Ishikawa (cell line): ENCODE results near the gene CHEK2.

Source experiments
- EP300 ChIP-seq: IDR thresholded peaks from 2 replicates; pipeline ENCODE4 v1.6.1; 2012; ENCODE audit warnings: borderline replicate concordance
- RAD21 ChIP-seq: IDR thresholded peaks from 2 replicates; pipeline ENCODE4 v1.6.1; 2012; ENCODE audit warnings: low read depth
- REST ChIP-seq: IDR thresholded peaks from 2 replicates; pipeline ENCODE4 v1.6.1; 2012; ENCODE audit warnings: low read depth, mild to moderate bottlenecking
- TAF1 ChIP-seq: IDR thresholded peaks from 2 replicates; pipeline ENCODE4 v1.6.1; 2012; ENCODE audit warnings: low read depth, mild to moderate bottlenecking
- TEAD4 ChIP-seq: IDR thresholded peaks from 2 replicates; pipeline ENCODE4 v1.6.1; 2012
- ZBTB7A ChIP-seq: IDR thresholded peaks from 2 replicates; pipeline ENCODE4 v1.6.1; 2012; ENCODE audit warnings: low read depth
- TF ChIP-seq, protein P1 (sequence below): IDR thresholded peaks from 2 replicates; pipeline ENCODE4 v1.6.1; 2012

- TF ChIP-seq EP300 (no peak), TAF1 (peak; percentile 78; the same call in 1 of the 2 replicates), ZBTB7A (0 out of 2 replicates have a peak, but pooled peaks have one; percentile 53), RAD21 (no peak), REST (no peak), TEAD4 (no peak)
- TF ChIP-seq, protein P1, sequence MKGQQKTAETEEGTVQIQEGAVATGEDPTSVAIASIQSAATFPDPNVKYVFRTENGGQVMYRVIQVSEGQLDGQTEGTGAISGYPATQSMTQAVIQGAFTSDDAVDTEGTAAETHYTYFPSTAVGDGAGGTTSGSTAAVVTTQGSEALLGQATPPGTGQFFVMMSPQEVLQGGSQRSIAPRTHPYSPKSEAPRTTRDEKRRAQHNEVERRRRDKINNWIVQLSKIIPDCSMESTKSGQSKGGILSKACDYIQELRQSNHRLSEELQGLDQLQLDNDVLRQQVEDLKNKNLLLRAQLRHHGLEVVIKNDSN: peak; percentile 80
Measured at GRCh38 chr22:28741785-28742561, at the start of gene CHEK2, which contains the start of gene HSCB.
